ENCODE measurements around the gene JARID2. TPM values are rescaled to one million over a fixed set of nuclear protein-coding genes. Genes with fewer than 3 reads are reported as not detected.

The JARID2 gene
- total RNA-seq, 2 experiments from 2014 or later = 33.0 to 33.2 TPM

GRCh38 chr6:15507221-15507620 is 261.4 kb downstream of the JARID2 start:
- ChIA-PET CTCF (no interaction called here), POLR2A (no interaction called here)
- Mint-ChIP-seq H3K27me3 (ENCODE audit: low read depth) (no peaks in the 10 kb centered on the region), H3K9me3 (ENCODE audit: insufficient read depth) (no peaks in the 10 kb centered on the region), H3K27ac (peak overlapping the region; percentile 70), H3K4me3 (no peak overlapping the region), H3K4me1 (ENCODE audit: low read depth) (no peaks in the 10 kb centered on the region), H3K36me3 (ENCODE audit: low read depth) (peaks cover 51% of the 10 kb centered on the region)
- ATAC-seq = no peak
- DNase-seq = no peak

DNA sequence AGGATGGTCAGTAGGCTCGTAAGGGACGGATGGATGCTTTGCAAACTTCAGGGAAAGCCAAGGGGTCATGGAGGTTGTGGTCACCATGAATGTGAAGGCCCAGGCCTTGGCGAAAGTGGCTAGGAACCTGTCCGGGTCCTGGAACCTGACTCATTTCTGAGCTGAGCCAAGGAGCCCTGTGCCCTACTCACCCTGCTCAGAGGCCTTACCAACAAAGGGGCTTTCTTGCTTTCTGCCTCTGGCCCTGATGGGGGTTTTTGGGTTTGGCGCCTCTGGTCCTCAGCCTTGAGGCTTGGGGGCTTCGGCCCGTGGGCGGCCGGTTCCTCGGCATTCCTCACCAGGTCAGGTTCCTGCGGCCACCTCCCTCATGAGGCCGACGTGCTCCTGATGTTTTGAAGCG is 261.9 kb downstream of the JARID2 start:
- ChIA-PET CTCF (no interaction called here), POLR2A (no interaction called here)
- no peaks in the 10 kb centered on the region for H3K4me1 Mint-ChIP-seq (ENCODE audit: low read depth)
- no peak for DNase-seq
- H3K27me3 Mint-ChIP-seq (ENCODE audit: low read depth) = no peaks in the 10 kb centered on the region
- H3K4me3 Mint-ChIP-seq = no peak overlapping the region
- no peaks in the 10 kb centered on the region for H3K9me3 Mint-ChIP-seq (ENCODE audit: insufficient read depth)
- no peak overlapping the region for H3K27ac Mint-ChIP-seq
- H3K36me3 Mint-ChIP-seq (ENCODE audit: low read depth) = peaks cover 56% of the 10 kb centered on the region
- no peak for ATAC-seq

- Mint-ChIP-seq H3K36me3 (ENCODE audit: low read depth) (peaks cover 57% of the 10 kb centered on the region), H3K27me3 (ENCODE audit: low read depth) (no peaks in the 10 kb centered on the region), H3K4me1 (ENCODE audit: low read depth) (no peaks in the 10 kb centered on the region), H3K27ac (no peak overlapping the region), H3K4me3 (no peak overlapping the region), H3K9me3 (ENCODE audit: insufficient read depth) (no peaks in the 10 kb centered on the region)
- DNase-seq (no peak), ATAC-seq (no peak)
- POLR2A ChIA-PET = no interaction called here
- CTCF ChIA-PET = no interaction called here
Measured at GRCh38 chr6:15508441-15508871, 262.6 kb downstream of the JARID2 start.

DNA sequence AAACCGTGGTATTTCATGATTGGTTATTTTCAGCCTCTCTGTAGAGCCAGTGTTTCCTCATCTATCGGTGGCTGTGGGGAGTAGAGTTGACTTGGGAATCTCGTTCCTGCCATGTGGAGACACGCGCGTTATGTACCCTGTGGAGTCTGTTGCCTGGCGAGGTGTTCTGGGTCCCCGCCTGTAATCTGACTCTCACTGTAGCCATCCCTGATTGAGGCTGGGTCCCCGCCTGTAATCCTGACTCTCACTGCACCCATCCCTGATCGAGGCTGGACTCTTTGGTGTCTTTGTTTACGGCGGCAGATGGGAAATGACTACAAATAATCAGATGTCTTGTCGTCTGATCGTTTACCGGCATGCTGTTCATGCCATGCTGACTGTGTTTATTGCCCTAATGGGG is 263.1 kb downstream of the JARID2 start:
- H3K4me1 Mint-ChIP-seq (ENCODE audit: low read depth) = no peaks in the 10 kb centered on the region
- H3K4me3 Mint-ChIP-seq = no peak overlapping the region
- no peaks in the 10 kb centered on the region for H3K9me3 Mint-ChIP-seq (ENCODE audit: insufficient read depth)
- ChIA-PET CTCF (no interaction called here), POLR2A (no interaction called here)
- no peak overlapping the region for H3K27ac Mint-ChIP-seq
- H3K27me3 Mint-ChIP-seq (ENCODE audit: low read depth) = no peaks in the 10 kb centered on the region
- peaks cover 59% of the 10 kb centered on the region for H3K36me3 Mint-ChIP-seq (ENCODE audit: low read depth)
- DNase-seq (no peak), ATAC-seq (no peak)

- no peak for ATAC-seq
Measured at GRCh38 chr6:15509335-15509933, 263.6 kb downstream of the JARID2 start.

DNA sequence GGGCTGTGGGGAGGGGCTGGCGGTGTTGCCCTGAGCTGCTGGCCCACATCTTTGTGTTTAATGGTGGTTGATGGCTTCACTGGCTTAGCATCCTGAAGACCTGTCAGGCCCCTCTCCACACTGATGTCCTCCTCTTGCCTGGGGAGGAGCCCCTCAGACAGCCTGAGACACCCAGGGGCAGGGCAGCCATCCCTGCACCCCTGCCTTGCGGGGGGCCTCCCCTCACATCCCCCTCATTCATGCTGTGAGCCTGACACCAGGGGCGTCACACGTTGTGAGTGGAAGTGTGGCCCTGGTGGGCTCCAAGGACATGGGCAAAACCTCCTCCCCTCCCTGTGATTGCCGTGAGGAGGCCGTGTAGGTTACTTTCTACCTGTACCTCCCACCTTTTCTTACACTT is 264.3 kb downstream of the JARID2 start:
- no peaks in the 10 kb centered on the region for H3K27me3 Mint-ChIP-seq (ENCODE audit: low read depth)
- DNase-seq (no peak), ATAC-seq (no peak)
- peaks cover 65% of the 10 kb centered on the region for H3K36me3 Mint-ChIP-seq (ENCODE audit: low read depth)
- no peak overlapping the region for H3K4me3 Mint-ChIP-seq
- ChIA-PET POLR2A (no interaction called here), CTCF (no interaction called here)
- H3K27ac Mint-ChIP-seq = no peak overlapping the region
- H3K9me3 Mint-ChIP-seq (ENCODE audit: insufficient read depth) = no peaks in the 10 kb centered on the region
- H3K4me1 Mint-ChIP-seq (ENCODE audit: low read depth) = peaks cover 3% of the 10 kb centered on the region

More at GRCh38 chr6:15509335-15509933, 263.6 kb downstream of the JARID2 start:
- H3K4me3 Mint-ChIP-seq = no peak overlapping the region
- no peak overlapping the region for H3K27ac Mint-ChIP-seq
- no peaks in the 10 kb centered on the region for H3K27me3 Mint-ChIP-seq (ENCODE audit: low read depth)
- peaks cover 62% of the 10 kb centered on the region for H3K36me3 Mint-ChIP-seq (ENCODE audit: low read depth)
- CTCF ChIA-PET = no interaction called here
- H3K9me3 Mint-ChIP-seq (ENCODE audit: insufficient read depth) = no peaks in the 10 kb centered on the region
- no peak for DNase-seq
- H3K4me1 Mint-ChIP-seq (ENCODE audit: low read depth) = no peaks in the 10 kb centered on the region
- POLR2A ChIA-PET = no interaction called here

GRCh38 chr6:15510536-15511247 is 264.8 kb downstream of the JARID2 start:
- ATAC-seq (no peak), DNase-seq (no peak)
- no peaks in the 10 kb centered on the region for H3K27me3 Mint-ChIP-seq (ENCODE audit: low read depth)
- no peak overlapping the region for H3K4me3 Mint-ChIP-seq
- POLR2A ChIA-PET = interaction anchor here (0.6 kb wide), 1 partner anchor 727 kb away, joined by 3 read pairs; no protein-coding TSS in a partner anchor
- H3K27ac Mint-ChIP-seq = peak overlapping the region; percentile 46
- peaks cover 5% of the 10 kb centered on the region for H3K4me1 Mint-ChIP-seq (ENCODE audit: low read depth)
- CTCF ChIA-PET = no interaction called here
- no peaks in the 10 kb centered on the region for H3K9me3 Mint-ChIP-seq (ENCODE audit: insufficient read depth)
- peaks cover 65% of the 10 kb centered on the region for H3K36me3 Mint-ChIP-seq (ENCODE audit: low read depth)

DNA sequence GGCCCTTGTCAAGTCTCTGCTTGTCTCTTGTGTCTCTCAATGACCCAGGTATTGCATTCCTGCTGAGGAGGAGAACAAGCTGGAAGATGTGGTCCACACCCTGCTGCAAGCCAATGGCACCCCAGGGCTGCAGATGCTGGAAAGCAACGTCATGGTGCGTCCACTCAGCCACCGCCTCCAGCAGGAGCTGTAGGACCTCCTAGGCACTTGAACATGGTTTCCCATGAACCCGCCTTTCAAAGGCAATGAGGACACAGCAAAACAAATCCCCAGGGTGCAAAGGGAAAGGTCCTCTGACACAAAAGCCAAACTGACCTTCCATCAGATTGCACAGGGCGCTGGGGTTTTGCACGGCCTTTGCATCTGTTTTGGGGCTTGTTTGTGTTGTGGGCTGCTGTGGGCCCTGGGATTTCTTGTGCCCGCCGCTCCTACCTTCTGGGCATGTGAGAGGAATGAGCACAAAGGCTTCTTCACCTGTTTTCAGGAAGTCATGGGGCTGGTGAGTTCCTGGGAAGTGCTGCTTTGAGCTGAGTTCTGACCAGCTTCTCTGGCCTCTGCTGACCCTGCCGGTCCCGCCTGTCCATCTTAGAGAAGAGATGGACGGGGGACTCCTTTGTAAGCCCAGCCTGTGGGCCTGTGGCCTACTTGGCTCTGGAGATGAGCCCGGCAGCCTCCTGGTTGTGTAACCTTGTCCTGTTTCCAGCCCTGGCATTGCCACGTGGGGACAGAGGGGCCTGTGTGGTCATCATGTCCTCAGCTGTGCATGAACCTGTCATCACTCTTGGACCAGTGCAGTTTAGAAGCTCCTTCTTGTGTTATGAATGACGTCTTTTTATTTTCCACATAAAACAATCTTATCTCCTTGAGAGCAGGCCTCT is 265.6 kb downstream of the JARID2 start:
- H3K36me3 Mint-ChIP-seq (ENCODE audit: low read depth) = peaks cover 64% of the 10 kb centered on the region
- no peaks in the 10 kb centered on the region for H3K9me3 Mint-ChIP-seq (ENCODE audit: insufficient read depth)
- ChIA-PET CTCF (no interaction called here), POLR2A (no interaction called here)
- H3K4me1 Mint-ChIP-seq (ENCODE audit: low read depth) = peaks cover 5% of the 10 kb centered on the region
- no peak for DNase-seq
- no peaks in the 10 kb centered on the region for H3K27me3 Mint-ChIP-seq (ENCODE audit: low read depth)
- no peak for ATAC-seq
- H3K27ac Mint-ChIP-seq = peak overlapping the region; percentile 46
- H3K4me3 Mint-ChIP-seq = no peak overlapping the region

DNA sequence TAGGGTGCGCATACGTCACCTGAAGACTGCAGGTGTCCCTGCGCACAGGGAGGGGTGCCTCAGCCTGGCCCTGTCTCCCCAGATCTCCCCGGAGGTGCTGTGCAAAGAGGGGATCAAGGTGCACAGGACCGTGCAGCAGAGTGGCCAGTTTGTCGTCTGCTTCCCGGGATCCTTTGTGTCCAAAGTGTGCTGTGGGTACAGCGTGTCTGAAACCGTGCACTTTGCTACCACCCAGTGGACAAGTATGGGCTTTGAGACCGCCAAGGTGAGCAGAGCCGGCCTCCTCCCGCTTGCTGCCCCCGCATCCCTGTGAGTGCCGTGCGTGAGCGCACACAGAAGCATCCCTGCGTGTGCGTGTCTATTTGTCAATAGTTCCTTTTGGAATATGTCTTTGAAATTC is 266.3 kb downstream of the JARID2 start:
- ATAC-seq = no peak
- ChIA-PET CTCF (no interaction called here), POLR2A (no interaction called here)
- H3K4me1 Mint-ChIP-seq (ENCODE audit: low read depth) = peaks cover 5% of the 10 kb centered on the region
- DNase-seq = no peak
- no peaks in the 10 kb centered on the region for H3K27me3 Mint-ChIP-seq (ENCODE audit: low read depth)
- H3K9me3 Mint-ChIP-seq (ENCODE audit: insufficient read depth) = no peaks in the 10 kb centered on the region
- peaks cover 64% of the 10 kb centered on the region for H3K36me3 Mint-ChIP-seq (ENCODE audit: low read depth)
- H3K27ac Mint-ChIP-seq = no peak overlapping the region
- no peak overlapping the region for H3K4me3 Mint-ChIP-seq

DNA sequence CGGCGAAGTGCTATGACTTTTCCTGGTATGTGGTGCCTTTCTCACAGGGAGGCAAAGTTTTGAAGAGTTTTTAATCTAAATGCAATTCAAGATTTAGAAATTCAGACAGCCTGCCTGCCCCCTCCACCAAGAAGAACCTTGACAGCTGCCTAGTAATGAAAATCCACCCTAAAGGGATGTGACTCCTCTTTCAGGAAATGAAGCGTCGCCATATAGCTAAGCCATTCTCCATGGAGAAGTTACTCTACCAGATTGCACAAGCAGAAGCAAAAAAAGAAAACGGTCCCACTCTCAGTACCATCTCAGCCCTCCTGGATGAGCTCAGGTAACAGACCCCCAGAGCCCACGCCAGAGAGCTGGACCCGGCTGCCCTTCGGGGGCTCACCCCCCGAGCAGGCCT is 266.9 kb downstream of the JARID2 start:
- no peak for ATAC-seq
- Mint-ChIP-seq H3K36me3 (ENCODE audit: low read depth) (peaks cover 61% of the 10 kb centered on the region), H3K27ac (no peak overlapping the region)

DNA sequence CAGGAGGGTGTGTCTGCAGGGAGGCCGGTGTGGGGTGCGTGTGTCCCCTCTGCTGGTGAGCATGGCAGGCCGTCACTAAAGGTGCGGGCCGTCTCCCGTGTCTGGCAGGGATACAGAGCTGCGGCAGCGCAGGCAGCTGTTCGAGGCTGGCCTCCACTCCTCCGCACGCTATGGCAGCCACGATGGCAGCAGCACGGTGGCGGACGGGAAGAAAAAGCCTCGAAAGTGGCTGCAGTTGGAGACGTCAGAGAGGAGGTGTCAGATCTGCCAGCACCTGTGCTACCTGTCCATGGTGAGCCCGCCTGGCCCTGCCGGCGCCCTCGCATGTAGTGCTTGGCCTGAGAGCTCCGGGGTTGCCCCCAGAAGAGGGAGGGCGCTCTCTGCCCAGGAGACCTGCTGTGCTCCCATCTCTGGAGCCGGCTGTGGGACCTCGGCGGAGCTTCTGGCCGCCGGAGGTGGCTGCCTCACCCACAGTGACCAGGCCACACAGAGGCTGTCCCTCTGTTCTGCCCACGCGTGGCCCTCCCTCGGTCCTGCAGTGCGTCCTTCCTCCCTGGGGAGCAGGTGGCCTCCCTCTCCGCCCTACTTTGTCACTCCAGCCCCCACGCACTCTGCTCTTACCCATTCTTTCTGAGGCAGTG is 267.4 kb downstream of the JARID2 start:
- ChIA-PET POLR2A (no interaction called here), CTCF (no interaction called here)
- Mint-ChIP-seq H3K4me1 (ENCODE audit: low read depth) (peaks cover 5% of the 10 kb centered on the region), H3K9me3 (ENCODE audit: insufficient read depth) (no peaks in the 10 kb centered on the region), H3K4me3 (no peak overlapping the region), H3K36me3 (ENCODE audit: low read depth) (peaks cover 65% of the 10 kb centered on the region), H3K27ac (no peak overlapping the region), H3K27me3 (ENCODE audit: low read depth) (no peaks in the 10 kb centered on the region)
- ATAC-seq (no peak), DNase-seq (no peak)

More for the DNA sequence above, 266.9 kb downstream of the JARID2 start:
- Mint-ChIP-seq H3K27me3 (ENCODE audit: low read depth) (no peaks in the 10 kb centered on the region), H3K4me3 (no peak overlapping the region), H3K9me3 (ENCODE audit: insufficient read depth) (no peaks in the 10 kb centered on the region), H3K4me1 (ENCODE audit: low read depth) (peaks cover 5% of the 10 kb centered on the region)
- CTCF ChIA-PET = no interaction called here
- POLR2A ChIA-PET = no interaction called here
- DNase-seq = no peak
